ENCODE results near the gene HSPBAP1.
"Not testable (repeated sequence)": the region's sequence is repeated elsewhere in the genome, so short reads cannot be mapped to it uniquely, and the experiment has no call there.

Gene HSPBAP1

DNA sequence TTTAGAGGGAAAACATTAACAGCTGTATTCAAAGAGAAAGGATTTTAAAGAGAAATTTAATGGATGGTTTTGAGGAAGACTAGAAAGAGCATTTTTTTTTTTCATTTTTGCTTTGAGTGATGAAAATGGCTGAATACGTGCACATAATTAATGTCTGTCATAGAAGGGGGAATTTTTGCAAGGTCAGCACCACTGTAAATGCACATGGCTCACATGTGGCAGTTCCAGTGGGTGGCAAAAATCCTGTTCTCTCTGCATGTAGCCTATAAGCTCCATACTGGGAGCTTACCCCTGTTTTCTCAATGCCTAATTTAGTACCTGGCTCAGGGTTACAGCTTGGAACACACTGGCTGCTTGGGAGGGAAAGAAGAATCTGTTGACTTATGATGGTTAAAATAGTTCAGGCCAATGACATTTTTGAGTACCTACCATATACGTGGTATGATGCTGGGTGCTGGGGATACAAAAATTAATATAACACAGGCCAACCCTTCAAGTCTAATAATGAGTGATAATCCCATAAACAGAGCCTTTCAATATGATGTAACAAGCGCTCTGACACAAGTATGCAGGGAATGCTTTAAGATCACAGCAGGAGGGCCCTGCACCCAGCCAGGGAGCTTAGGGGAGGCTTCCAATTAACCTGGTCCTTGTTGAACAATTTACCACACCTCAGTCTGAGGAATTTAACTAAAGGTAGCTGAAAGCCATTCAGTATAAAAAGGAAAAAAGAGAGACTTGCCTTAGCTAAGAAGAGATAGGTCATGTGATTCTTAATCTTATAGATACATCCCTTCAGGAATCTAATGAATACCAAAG is 33.0 kb downstream of the HSPBAP1 start:
- Mint-ChIP-seq H3K9me3 (no peaks in the 10 kb centered on the region), H3K27ac (no peak overlapping the region), H3K27me3 (ENCODE audit: low read depth, poor library complexity) (no peaks in the 10 kb centered on the region), H3K4me3 (no peak overlapping the region), H3K36me3 (ENCODE audit: low read depth) (no peaks in the 10 kb centered on the region), H3K4me1 (no peaks in the 10 kb centered on the region)
- TF ChIP-seq, protein P1, sequence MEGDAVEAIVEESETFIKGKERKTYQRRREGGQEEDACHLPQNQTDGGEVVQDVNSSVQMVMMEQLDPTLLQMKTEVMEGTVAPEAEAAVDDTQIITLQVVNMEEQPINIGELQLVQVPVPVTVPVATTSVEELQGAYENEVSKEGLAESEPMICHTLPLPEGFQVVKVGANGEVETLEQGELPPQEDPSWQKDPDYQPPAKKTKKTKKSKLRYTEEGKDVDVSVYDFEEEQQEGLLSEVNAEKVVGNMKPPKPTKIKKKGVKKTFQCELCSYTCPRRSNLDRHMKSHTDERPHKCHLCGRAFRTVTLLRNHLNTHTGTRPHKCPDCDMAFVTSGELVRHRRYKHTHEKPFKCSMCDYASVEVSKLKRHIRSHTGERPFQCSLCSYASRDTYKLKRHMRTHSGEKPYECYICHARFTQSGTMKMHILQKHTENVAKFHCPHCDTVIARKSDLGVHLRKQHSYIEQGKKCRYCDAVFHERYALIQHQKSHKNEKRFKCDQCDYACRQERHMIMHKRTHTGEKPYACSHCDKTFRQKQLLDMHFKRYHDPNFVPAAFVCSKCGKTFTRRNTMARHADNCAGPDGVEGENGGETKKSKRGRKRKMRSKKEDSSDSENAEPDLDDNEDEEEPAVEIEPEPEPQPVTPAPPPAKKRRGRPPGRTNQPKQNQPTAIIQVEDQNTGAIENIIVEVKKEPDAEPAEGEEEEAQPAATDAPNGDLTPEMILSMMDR (IDR thresholded peaks at IDR 0.05) = no peak
- peak; percentile 5 for DNase-seq

DNA sequence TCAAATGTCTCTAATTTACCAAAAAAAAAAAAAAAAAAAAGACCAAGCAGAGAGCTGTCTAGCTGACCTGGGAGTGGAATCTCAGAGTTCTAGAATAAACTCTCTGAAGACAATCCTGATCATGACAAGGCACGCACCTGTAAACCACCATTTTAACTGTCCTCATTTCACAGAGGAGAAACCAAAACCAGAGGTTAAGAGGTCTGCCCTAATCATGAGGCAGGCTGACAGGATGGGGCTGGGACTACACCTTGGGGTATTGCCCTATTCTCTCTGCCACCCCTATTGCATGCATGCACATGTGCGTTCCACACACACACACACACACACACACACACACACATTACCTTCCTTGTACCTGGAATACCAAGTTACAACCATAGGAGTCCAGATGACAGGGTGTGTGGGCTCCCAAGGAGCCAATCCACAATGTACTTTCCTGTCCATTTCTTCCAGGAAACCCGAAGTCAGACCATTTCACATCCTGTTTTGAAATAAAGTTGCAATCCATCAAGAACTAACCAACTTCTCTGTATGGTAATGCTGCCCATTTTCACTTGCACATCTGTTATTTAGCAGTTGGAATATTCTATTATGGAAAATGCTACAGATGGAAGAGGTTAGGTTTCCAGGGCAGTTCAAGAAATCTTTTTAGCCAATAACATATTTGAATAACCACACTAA is 34.6 kb downstream of the HSPBAP1 start:
- no peaks in the 10 kb centered on the region for H3K27me3 Mint-ChIP-seq (ENCODE audit: low read depth, poor library complexity)
- no peak overlapping the region for H3K27ac Mint-ChIP-seq
- H3K4me1 Mint-ChIP-seq = no peaks in the 10 kb centered on the region
- DNase-seq = no peak
- TF ChIP-seq, protein P1 (IDR thresholded peaks at IDR 0.05) = no peak
- peaks cover 10% of the 10 kb centered on the region for H3K36me3 Mint-ChIP-seq (ENCODE audit: low read depth)
- H3K4me3 Mint-ChIP-seq = no peak overlapping the region
- no peaks in the 10 kb centered on the region for H3K9me3 Mint-ChIP-seq

DNA sequence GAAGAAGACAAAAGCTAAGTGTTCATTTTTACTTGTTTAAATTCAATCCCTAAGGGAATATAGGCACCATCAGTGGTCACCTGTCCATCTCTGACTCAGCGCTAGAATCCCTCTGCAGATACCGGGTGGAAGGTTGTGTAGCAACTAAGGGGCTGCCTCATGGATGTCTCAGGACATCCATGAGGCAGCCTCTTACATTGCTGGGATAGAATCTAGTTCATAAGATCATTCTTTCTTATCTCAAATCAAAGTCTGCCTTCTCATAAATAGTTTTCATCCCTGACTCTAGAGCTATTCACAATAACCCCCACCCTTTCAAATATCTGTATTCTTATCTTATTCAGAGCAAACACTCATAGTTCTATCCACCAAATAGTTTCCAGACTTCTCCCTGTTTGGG is 38.1 kb downstream of the HSPBAP1 start:
- Mint-ChIP-seq H3K36me3 (ENCODE audit: low read depth) (peaks cover 21% of the 10 kb centered on the region), H3K4me1 (no peaks in the 10 kb centered on the region), H3K27ac (no peak overlapping the region), H3K9me3 (no peaks in the 10 kb centered on the region), H3K27me3 (ENCODE audit: low read depth, poor library complexity) (no peaks in the 10 kb centered on the region), H3K4me3 (no peak overlapping the region)
- DNase-seq = no peak
- TF ChIP-seq, protein P1 (IDR thresholded peaks at IDR 0.05) = no peak

DNA sequence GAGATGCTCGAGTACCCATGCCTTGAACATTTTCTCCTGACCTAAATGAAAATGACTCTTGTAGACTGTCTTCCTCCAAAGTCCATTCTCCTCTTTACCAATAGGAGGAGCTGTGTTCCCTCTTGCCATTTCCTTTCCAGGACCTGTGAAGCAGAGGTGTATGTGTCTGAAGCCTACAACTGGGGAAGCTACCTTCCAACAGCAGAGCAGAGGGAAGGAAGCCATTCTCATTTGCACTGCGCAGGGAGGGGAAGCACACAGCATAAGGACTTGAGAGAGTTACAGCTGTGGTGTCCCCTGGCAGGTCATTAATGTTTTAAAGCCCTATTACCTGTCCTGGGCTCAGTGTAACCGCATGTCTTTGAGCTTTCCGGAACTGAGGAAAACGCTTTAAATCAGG is 38.7 kb downstream of the HSPBAP1 start:
- TF ChIP-seq, protein P1 (IDR thresholded peaks at IDR 0.05) = peak; percentile 69
- Mint-ChIP-seq H3K4me3 (no peak overlapping the region), H3K4me1 (no peaks in the 10 kb centered on the region), H3K36me3 (ENCODE audit: low read depth) (peaks cover 21% of the 10 kb centered on the region), H3K27ac (no peak overlapping the region), H3K9me3 (no peaks in the 10 kb centered on the region), H3K27me3 (ENCODE audit: low read depth, poor library complexity) (no peaks in the 10 kb centered on the region)
- peak; percentile 5 for DNase-seq

DNA sequence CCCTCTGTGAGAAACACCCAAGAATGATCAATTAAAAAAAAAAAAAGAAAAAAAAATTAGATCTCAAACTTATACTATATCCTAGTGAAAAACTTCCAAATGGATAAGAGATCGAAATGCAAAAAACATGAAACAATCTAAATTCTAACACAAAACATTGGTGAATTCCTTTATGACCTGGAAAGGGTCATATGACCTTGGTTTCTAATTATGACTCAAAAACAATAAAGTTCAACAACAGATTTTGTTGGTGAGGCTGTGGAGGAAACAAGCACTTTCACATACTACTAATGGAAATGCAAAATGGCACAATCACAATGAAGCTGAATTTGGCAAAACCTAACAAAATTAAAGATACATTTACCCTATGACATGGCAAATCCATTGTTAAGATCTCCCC is 45.3 kb downstream of the HSPBAP1 start:
- TF ChIP-seq, protein P1 (IDR thresholded peaks at IDR 0.05) = no peak
- Mint-ChIP-seq H3K27ac (no peak overlapping the region), H3K4me1 (no peaks in the 10 kb centered on the region), H3K4me3 (no peak overlapping the region), H3K27me3 (ENCODE audit: low read depth, poor library complexity) (peaks cover 3% of the 10 kb centered on the region), H3K9me3 (peaks cover 31% of the 10 kb centered on the region), H3K36me3 (ENCODE audit: low read depth) (peaks cover 53% of the 10 kb centered on the region)
- DNase-seq = no peak

DNA sequence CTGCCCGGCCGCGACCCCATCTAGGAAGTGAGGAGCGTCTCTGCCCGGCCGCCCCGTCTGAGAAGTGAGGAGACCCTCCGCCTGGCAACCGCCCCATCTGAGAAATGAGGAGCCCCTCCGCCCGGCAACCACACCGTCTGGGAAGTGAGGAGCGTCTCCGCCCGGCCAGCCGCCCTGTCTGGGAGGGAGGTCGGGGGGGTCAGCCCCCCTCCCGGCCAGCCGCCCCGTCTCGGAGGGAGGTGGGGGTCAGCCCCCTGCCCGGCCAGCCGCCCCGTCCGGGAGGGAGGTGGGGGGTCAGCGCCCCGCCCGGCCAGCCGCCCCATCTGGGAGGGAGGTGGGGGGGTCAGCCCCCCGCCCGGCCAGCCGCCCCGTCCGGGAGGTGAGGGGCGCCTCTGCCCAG is 46.3 kb downstream of the HSPBAP1 start:
- H3K4me1 Mint-ChIP-seq; H3K4me3 Mint-ChIP-seq; H3K27ac Mint-ChIP-seq; H3K27me3 Mint-ChIP-seq (ENCODE audit: low read depth, poor library complexity); DNase-seq: not testable (repeated sequence)
- Mint-ChIP-seq H3K36me3 (ENCODE audit: low read depth) (peaks cover 58% of the 10 kb centered on the region), H3K9me3 (peaks cover 31% of the 10 kb centered on the region)
